ENCODE measurements around the gene TMEM92.
"Not testable (repeated sequence)": the region's sequence is repeated elsewhere in the genome, so short reads cannot be mapped to it uniquely, and the experiment has no call there.

TMEM92 gene

GRCh38 chr17:50262001-50262794 lies 12.1 kb upstream of the TMEM92 start:
- DNase-seq, result no peak

- DNase-seq, result no peak
Observed at GRCh38 chr17:50263331-50264262, 10.7 kb upstream of the TMEM92 start.

GRCh38 chr17:50264263-50265113 lies 9.8 kb upstream of the TMEM92 start:
- DNase-seq, result peak; percentile 56

- no peak for DNase-seq
Observed at GRCh38 chr17:50265212-50265611, 9.1 kb upstream of the TMEM92 start.

GRCh38 chr17:50265690-50266315 lies 8.5 kb upstream of the TMEM92 start:
- DNase-seq, result no peak

GRCh38 chr17:50266384-50267073 lies 7.7 kb upstream of the TMEM92 start:
- DNase-seq, result peak; percentile 89

GRCh38 chr17:50267074-50267841 lies 7.0 kb upstream of the TMEM92 start:
- peak; percentile 72 for DNase-seq

- DNase-seq, result no peak
Observed at GRCh38 chr17:50268026-50268425, 6.2 kb upstream of the TMEM92 start.

- peak; percentile 33 for DNase-seq
Observed at GRCh38 chr17:50268743-50269275, 5.5 kb upstream of the TMEM92 start.

GRCh38 chr17:50269477-50270434 lies 4.5 kb upstream of the TMEM92 start:
- peak; percentile 86 for DNase-seq

GRCh38 chr17:50270435-50271362 lies 3.6 kb upstream of the TMEM92 start:
- DNase-seq, result peak; percentile 85

- not testable (repeated sequence) for DNase-seq
Observed at GRCh38 chr17:50271363-50271750, 2.9 kb upstream of the TMEM92 start.

GRCh38 chr17:50272246-50272645 lies 2.0 kb upstream of the TMEM92 start:
- DNase-seq, result no peak

- peak; percentile 61 for DNase-seq
Observed at GRCh38 chr17:50272711-50273653, 1.3 kb upstream of the TMEM92 start.

- no peak for DNase-seq
Observed at GRCh38 chr17:50273654-50274040, 619 bp upstream of the TMEM92 start.

- DNase-seq, result no peak
Observed at GRCh38 chr17:50274897-50275221, 593 bp downstream of the TMEM92 start.

GRCh38 chr17:50275279-50275678 lies 1.0 kb downstream of the TMEM92 start:
- no peak for DNase-seq
